ENCODE measurements around the gene KIAA1671.
"Not testable (repeated sequence)": the region's sequence is repeated elsewhere in the genome, so short reads cannot be mapped to it uniquely, and the experiment has no call there.

Gene KIAA1671

DNA sequence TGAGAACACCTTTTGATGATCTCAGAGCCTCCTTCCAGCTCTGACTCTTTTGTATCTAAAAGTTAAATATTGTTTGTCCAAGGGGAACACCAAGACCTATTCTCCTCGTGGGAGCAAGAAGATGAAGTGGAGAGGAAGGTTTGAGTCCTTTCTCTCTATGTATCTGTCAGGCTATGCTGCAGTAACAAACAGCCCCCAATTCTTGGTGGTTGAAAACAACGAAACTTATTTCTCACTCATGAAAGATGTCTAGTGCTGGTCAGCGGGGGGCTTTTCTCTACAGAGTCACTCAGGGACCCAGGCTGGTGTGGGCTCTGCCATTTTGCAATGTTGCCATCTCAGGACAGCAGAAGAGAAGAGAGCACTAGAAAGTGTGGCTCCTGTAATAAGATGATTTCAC, 260.7 kb downstream of the KIAA1671 start:
- TF ChIP-seq, protein P1, sequence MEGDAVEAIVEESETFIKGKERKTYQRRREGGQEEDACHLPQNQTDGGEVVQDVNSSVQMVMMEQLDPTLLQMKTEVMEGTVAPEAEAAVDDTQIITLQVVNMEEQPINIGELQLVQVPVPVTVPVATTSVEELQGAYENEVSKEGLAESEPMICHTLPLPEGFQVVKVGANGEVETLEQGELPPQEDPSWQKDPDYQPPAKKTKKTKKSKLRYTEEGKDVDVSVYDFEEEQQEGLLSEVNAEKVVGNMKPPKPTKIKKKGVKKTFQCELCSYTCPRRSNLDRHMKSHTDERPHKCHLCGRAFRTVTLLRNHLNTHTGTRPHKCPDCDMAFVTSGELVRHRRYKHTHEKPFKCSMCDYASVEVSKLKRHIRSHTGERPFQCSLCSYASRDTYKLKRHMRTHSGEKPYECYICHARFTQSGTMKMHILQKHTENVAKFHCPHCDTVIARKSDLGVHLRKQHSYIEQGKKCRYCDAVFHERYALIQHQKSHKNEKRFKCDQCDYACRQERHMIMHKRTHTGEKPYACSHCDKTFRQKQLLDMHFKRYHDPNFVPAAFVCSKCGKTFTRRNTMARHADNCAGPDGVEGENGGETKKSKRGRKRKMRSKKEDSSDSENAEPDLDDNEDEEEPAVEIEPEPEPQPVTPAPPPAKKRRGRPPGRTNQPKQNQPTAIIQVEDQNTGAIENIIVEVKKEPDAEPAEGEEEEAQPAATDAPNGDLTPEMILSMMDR (IDR thresholded peaks at IDR 0.05; ENCODE audit: insufficient read depth, missing control alignments): no peak
- no peak for FAIRE-seq

DNA sequence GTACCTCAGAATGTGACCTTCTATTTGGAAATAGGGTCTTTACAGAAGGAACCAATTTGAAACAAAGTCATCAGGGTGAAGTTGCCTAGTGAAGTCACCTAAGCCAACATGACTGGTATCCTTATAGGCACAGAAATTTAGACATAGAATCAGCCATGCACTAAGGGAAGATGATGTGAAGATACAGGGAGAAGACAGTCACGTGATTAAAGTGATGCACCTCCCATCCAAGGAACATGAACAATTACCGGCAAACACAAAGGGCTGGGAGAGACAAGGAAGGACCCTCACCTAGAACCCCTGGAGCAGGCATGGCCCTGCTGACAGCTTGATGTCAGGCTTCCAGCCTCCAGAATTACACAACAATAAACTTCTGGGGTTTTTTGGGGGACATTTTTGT, 263.7 kb downstream of the KIAA1671 start:
- DNase-seq (ENCODE audit: insufficient read length, low spot score) (no peak), FAIRE-seq (no peak)
- TF ChIP-seq, protein P1 (IDR thresholded peaks at IDR 0.05; ENCODE audit: insufficient read depth, missing control alignments): no peak

More for the DNA sequence above, 260.7 kb downstream of the KIAA1671 start:
- no peak for DNase-seq (ENCODE audit: insufficient read length, low spot score)

DNA sequence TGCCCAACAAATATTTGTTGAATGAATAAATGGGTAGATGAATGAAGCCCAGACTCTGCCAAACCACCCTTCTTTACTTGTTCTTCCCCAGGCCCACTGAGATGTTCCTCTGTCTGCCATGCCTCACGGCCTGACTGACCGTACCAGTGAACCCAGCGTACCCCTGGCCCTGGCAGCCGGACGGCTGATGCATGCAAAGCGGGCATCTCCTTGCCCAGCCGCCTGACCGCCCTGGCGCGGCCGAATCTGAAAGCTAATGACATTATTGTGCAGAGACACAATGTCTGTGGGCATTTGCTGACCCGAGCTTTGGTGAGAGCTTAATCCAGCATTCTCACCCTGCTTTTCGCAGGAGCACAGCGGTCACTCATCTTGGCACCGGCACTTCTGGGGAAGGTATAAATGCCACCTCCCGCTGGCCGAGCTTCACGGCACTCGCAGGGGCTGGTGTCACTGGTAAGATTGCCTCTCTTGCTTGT, 266.7 kb downstream of the KIAA1671 start, which contains the start of gene CRYBB2:
Gene CRYBB2, plus strand, starts transcription at position 429 of the 479 bp plus-strand sequence. CDS start 1,791 bp downstream, outside the sequence.
- no peak for DNase-seq (ENCODE audit: insufficient read length, low spot score)
- TF ChIP-seq, protein P1 (IDR thresholded peaks at IDR 0.05; ENCODE audit: insufficient read depth, missing control alignments): no peak
- FAIRE-seq: no peak

DNA sequence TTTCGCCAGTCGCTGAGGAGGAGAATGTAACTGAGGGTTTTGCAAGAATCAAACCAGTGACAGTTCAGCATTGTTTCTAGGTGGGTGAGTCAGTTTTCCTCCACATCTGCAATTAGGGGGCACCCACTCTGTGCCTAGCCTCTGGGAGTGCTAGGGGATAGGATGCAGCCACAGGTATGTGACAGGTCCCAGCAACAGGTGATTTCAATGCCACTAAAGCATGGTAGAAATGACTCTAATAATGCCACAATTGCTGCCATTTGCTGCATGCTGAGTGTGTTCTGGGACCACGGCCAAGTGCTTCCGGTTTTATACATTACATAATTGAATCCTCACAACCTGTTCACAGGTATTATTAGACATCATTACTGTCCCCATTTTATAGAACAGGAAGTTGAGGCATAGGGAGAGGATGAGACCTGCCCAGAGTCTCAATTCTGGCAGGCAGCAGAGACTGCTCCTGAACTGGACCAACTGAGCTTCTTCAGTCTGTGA, 267.5 kb downstream of the KIAA1671 start:
- FAIRE-seq (no peak), DNase-seq (ENCODE audit: insufficient read length, low spot score) (no peak)
- TF ChIP-seq, protein P1 (IDR thresholded peaks at IDR 0.05; ENCODE audit: insufficient read depth, missing control alignments): no peak

DNA sequence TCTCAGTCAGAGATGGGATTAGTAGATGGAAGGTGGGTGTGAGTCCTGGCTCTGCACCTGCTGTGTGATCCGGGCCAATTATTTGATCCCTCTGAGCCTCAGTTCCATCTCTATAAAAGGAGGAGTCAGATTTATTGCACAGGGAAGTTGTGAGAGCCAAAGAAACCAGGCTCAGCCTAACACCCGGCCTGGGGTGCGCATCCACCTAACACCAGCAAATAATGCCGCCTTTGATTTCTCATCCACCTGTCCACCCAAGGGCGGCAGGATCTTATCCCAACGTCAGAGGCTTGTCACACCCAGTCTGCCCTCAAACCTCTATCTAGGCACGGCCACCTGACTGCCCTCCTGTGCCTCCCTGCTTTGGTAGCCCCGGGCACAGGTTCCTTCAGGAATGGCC, 269.3 kb downstream of the KIAA1671 start:
- no peak for DNase-seq (ENCODE audit: insufficient read length, low spot score)
- FAIRE-seq: no peak
- TF ChIP-seq, protein P1 (IDR thresholded peaks at IDR 0.05; ENCODE audit: insufficient read depth, missing control alignments): no peak

DNA sequence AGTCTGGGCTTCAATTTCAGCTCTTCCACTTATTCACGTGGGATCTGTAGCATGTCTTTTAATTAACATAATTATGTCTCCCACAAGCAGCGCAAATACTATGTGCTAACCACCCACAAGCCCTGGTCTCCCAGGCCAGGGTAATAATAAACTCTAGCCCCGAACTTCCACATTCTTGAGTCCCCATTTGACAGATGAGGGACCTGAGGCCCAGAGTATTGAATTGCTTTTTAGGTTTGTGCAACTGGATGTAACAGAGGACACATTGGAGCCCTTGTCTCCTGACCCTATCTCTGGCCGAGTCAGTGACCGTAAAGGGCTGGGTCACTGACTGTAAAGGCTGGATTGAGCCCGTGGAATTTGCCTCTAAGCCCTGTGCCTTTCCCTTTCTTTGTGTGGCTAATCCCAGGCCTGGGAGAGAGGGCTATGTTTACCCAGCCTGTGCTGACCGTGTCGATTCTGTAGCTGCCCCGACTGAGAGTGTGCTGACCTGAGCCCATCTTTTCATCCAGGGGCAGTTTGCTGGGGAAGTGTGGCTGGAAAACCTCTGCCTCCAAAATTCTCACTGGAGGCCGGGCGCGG, 270.8 kb downstream of the KIAA1671 start:
- DNase-seq (ENCODE audit: insufficient read length, low spot score) (no peak), FAIRE-seq (no peak)
- TF ChIP-seq, protein P1 (IDR thresholded peaks at IDR 0.05; ENCODE audit: insufficient read depth, missing control alignments): no peak

DNA sequence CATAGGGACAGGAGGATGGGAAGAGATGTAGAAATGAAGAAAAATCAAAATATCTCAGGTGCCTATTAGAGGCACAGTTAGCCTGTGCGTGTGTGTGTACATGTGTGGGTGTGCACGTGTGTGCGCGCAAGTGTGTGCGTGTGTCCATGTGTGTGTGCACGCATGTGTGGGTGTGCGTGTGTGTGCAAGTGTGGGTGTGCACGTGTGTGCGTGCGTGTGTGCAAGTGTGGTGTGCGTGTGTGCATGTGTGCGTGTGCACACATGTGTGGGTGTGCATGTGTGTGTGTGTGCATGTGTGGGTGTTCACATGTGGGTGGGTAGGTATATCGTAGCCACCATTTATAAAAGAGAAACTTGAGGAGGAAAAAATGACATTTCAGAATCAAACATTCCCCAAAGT, 276.3 kb downstream of the KIAA1671 start:
- TF ChIP-seq, protein P1 (IDR thresholded peaks at IDR 0.05; ENCODE audit: insufficient read depth, missing control alignments): no peak
- no peak for FAIRE-seq
- DNase-seq (ENCODE audit: insufficient read length, low spot score): no peak

DNA sequence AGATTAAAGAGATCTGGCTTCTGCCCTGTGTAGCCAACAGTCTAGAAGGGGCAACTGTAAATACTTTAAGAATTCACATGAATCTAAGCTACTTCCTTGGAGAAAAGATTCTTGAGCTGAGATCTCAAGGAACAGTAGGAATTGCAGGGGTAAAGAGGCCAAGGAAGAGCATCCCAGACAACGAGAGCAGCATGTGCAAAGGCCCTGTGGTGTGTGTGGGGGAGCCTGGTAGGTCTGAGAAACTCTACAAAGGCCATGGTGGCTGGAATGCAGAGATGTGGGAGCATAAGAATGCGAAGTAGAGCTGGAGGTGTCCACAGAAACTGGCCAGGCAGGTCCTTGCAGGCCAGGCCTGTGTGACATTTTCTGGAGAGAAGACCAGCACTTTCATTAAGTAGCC, 278.2 kb downstream of the KIAA1671 start:
- FAIRE-seq; DNase-seq (ENCODE audit: insufficient read length, low spot score): not testable (repeated sequence)
